ENCODE results near the gene ACAD8.

Gene ACAD8

DNA sequence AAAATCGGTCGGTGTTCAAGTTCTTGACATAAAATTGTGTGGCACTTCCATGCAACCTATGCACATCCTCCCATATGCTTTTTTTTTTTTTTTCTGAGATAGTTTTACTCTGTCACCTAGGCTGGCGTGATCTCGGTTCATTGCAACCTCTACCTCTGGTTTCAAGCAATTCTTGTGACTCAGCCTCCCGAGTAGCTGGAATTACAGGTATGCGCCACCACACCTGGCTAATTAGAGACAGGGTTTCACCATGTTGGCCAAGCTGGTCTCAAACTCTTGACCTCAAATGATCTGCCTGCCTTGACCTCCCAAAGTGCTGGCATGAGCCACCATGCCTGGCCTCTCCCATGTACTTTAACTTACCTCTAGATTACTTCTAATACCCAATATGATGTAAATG, 37.8 kb downstream of the ACAD8 start:
- DNase-seq (ENCODE audit: low read depth) = no peak

DNA sequence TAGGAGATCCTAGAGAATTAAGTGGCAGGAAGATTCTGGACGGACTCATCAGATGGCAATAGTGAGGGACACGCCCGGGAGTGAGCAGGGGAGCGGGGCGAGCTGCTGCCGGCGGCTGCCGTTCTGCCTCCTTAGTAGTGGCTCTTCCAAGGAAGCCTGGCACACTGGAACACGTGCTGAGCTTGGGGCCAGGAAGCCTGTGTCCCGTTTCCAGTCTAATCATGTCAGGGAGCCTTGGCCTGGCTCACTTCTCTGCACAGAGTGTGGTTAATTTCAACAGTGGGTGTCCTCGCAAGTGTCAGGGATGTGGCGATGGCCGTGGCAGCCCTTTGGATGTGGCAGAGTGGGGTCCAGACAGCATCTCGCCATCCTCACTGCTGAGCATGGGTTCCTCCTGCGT, 39.3 kb downstream of the ACAD8 start:
- no peak for DNase-seq (ENCODE audit: low read depth)

DNA sequence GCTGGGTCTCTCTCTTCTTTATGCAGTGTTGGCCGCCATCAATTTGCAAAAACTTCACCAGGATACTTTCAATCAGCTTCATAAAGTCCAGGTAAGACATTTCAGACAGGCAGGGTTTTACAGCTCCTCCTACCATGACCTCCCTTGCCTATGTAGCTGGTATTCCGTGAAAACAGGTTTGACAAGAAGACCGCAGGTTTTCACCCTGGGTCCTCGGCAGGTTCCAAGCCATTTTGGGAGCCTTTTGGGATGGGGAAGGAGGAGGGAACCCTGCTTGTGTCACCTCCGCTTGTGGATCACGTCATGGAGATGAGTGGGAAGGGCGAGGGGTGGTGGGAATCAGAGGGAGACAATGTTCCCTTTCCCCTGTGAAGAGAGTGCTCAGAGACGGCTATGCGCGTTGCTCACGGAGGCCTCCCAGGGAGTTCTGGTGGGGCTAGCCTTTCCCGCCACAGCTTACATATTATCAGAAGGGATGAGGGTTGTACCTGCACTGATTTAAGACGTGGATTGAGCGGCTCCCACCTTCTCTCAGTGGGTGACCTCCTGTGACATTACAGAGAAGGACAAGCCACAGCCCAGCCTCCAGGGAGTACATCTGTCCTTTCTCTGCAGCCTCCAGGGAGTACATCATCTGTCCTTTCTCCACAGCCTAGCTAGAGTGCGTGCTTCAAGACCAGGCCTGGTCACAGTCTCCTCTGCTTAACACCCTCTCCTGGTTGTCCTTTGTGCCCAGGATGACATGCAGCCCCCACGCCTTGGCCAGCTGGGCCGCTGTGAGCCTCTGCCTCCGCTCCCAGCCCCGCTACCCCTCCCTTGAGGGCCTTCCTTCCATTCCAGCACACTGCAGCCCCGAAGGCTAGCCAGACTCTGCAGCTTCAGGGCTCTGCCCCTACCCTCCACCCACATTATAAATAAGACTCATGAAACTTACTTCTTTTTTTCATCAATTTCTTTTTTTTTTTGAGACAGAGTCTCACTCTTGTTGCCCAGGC, 40.0 kb downstream of the ACAD8 start:
- no peak for DNase-seq (ENCODE audit: low read depth)

DNA sequence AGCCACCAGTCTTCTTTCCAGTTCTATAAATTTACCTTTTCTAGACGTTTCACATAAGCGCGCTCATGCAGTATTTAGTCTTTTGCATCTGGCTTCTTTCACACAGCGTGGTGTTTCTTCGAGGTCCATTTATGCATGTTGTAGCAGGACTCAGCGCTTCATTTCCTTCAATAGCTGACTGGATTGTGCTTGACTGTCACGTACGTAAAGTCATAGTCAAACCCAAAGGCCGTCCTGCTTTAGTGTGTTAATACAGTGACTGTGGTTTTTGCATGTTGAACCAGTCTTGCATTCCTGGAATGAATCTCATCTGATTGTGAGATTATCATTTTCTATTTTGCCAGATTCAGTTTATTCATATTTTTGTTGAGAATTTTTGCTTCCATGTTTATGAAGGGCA, 41.3 kb downstream of the ACAD8 start:
- no peak for DNase-seq (ENCODE audit: low read depth)

DNA sequence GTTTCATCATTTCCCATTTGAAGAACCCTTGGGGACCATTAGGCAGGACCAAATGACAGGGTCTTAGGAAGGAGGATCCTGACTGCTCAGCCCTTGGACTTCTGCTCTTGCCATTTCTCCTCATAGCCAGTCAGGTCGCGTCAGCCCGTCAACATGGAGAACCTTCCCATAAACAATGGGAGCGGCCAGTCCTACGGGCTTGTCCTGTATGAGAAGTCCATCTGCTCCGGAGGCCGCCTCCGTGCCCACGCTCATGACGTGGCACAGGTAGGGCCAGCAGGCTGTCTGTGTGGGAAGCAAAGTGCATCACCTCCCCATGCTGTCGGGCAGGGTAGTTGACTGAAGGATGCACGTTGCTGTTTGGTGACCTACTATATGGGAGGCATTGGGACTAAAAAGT, 58.9 kb downstream of the ACAD8 start:
- DNase-seq (ENCODE audit: low read depth) = no peak

DNA sequence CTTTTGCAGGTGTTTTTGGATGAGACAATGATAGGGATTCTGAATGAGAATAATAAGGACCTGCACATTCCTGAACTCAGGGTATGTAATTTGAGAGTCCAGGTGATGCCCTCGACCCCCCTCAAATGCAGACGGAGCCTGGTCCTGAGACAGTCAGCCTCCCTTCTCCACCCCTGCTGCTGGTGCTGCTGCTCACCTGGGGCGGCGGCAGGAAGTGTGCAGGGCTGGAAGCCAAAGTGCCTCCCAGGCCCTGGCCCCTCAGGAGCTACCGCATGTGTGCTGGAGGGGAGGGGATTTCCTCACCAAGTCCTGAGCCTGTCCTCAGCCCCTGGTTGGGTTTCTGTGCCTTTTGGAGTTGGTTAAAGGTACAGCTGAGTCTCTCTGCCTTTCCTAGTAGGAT, 59.4 kb downstream of the ACAD8 start:
- no peak for DNase-seq (ENCODE audit: low read depth)

DNA sequence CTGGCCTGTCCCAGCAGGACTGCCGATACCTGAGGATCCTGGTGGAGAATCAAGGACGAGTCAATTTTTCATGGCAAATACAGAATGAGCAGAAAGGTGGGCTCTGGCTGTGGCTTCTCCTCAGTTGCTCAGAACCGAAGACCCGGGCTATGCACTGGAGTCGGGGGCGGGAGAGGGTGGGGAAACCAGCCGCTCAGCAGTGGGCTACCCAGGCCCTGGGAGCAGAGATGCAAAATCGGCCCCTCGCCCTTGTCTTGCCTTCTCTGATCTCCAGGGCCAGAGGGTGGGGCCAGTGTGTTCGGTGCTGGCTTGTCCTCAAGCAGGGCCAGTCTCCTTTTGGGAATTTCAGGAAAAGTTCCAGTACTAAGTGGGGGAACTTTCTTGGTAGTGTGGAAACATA, 60.0 kb downstream of the ACAD8 start:
- DNase-seq (ENCODE audit: low read depth) = no peak

DNA sequence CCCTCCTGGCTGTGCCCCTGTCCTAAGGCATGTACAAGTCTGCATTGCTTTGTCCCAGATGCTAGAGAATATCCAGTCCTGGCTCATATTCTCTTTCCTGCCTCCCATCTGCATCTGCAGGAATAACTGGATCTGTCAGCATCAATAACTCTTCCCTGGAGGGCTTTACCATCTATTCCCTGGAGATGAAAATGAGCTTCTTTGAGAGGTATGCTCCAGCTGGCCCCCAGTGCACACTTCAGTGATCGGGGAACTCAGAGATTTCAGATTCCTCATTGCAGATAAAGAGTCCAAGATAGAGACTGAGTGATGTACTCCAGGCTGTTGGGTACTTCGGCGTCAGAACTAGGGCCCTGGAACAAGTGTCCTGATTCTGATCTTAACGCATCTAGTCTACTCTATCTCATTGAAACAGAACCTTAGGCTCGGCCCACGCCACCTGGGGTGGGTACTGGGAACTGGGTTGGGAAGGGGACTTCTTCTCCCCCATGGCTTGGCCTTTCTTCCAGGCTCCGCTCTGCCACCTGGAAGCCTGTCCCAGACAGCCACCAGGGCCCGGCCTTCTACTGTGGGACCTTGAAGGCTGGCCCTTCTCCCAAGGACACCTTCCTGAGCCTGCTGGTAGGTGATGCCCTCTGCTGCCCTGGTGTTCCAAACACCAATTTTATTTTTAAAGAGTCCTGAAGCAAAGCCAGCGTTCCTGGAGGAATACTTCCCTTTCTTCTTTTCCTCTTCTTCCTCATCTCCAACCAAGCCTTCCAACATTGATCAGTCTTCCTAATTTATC, 60.6 kb downstream of the ACAD8 start:
- DNase-seq (ENCODE audit: low read depth) = no peak

All from stimulated activated CD8-positive, alpha-beta memory T cell treated with anti-CD3 and anti-CD28 coated beads, Interleukin-12 subunit alpha, Interleukin-12 subunit beta, amount 100 ng/mL, for 4 hours (primary cell).